KMS-11 (cell line): ENCODE measurements around the gene ATOSA.
A peak's percentile ranks its signal among the peaks of the same experiment; 100 is the strongest.

Source experiments
- H2AFZ ChIP-seq: fragments of 200-600 bp; sonication (generic); 2 replicates; pipeline ENCODE4 v1.6.1; 2016; ENCODE audit warnings: antibody characterized with exemption, mixed run types, low read depth
- H3K27ac ChIP-seq: fragments of 200-600 bp; sonication (generic); 2 replicates; pipeline ENCODE4 v1.6.1; 2016; ENCODE audit warnings: mild to moderate bottlenecking, mixed run types
- H3K27me3 ChIP-seq: fragments of 200-600 bp; sonication (generic); 2 replicates; pipeline ENCODE4 v1.6.1; 2017; ENCODE audit warnings: mild to moderate bottlenecking, low read depth, mixed run types, moderate library complexity; ENCODE audit not compliant: insufficient read depth
- H3K36me3 ChIP-seq: fragments of 200-600 bp; sonication (generic); 2 replicates; pipeline ENCODE4 v1.6.1; 2017; ENCODE audit warnings: mild to moderate bottlenecking, mixed run types; ENCODE audit not compliant: insufficient read depth
- H3K4me1 ChIP-seq: fragments of 200-600 bp; sonication (generic); 2 replicates; pipeline ENCODE4 v1.6.1; 2016; ENCODE audit warnings: mild to moderate bottlenecking, low read depth, mixed run types; ENCODE audit not compliant: poor library complexity, severe bottlenecking
- H3K4me2 ChIP-seq: fragments of 200-600 bp; sonication (generic); 2 replicates; pipeline ENCODE4 v1.7.0; 2016; ENCODE audit warnings: mild to moderate bottlenecking, mixed run types
- H3K4me3 ChIP-seq: fragments of 200-600 bp; sonication (generic); IDR thresholded peaks from 2 replicates; pipeline ENCODE4 v1.6.1; 2017; ENCODE audit warnings: low read depth, low read length, mixed read lengths; ENCODE audit not compliant: insufficient read depth
- H3K79me2 ChIP-seq: fragments of 200-600 bp; sonication (generic); 2 replicates; pipeline ENCODE4 v1.6.1; 2016; ENCODE audit warnings: low read depth, mixed run types; ENCODE audit not compliant: insufficient read depth
- H3K9ac ChIP-seq: fragments of 200-600 bp; sonication (generic); 2 replicates; pipeline ENCODE4 v1.6.1; 2016; ENCODE audit warnings: mild to moderate bottlenecking, mixed run types
- H4K20me1 ChIP-seq: fragments of 200-600 bp; sonication (generic); 2 replicates; pipeline ENCODE4 v1.6.1; 2016; ENCODE audit warnings: mild to moderate bottlenecking, mixed run types; ENCODE audit not compliant: insufficient read depth
- CTCF ChIP-seq: fragments of 200-600 bp; sonication (generic); conservative IDR thresholded peaks from 2 replicates; pipeline ENCODE4 v1.6.1; 2017; ENCODE audit warnings: low read depth, mild to moderate bottlenecking, antibody characterized with exemption, low read length, moderate library complexity, mixed read lengths

The ATOSA gene

DNA sequence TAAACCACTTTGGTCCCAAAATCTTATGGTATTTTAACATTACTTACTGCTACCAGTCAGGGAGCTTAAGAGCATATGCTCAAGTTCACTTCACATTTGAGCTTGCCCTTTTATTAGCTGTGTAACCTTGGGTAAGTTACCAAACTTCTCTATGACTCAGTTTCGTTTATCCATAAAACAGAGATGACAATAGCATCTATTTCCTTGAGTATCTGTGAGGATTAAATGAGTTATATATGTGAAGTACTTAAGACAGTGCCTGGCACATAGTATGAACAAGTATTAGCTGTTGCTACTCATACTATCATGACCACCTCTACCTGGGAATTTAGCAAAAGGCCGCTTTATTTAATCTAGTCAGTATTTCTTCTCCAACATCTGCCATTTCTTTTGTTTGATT, 5.9 kb downstream of the ATOSA start:
- peak overlapping the region; percentile 80 for H3K4me2 ChIP-seq
- H3K79me2 ChIP-seq, result peaks cover 58% of the 10 kb centered on the region
- H3K27ac ChIP-seq, result peak overlapping the region; percentile 8; the same call in 1 of the 2 replicates
- H3K9ac ChIP-seq, result no peak overlapping the region; the same call in 1 of the 2 replicates
- no peak for TF ChIP-seq CTCF
- no peaks in the 10 kb centered on the region for H3K27me3 ChIP-seq
- peaks cover 71% of the 10 kb centered on the region for H3K4me1 ChIP-seq
- no peak overlapping the region for H3K4me3 ChIP-seq
- H4K20me1 ChIP-seq, result no peaks in the 10 kb centered on the region
- no peak overlapping the region for H2AFZ ChIP-seq
- peaks cover 6% of the 10 kb centered on the region for H3K36me3 ChIP-seq

DNA sequence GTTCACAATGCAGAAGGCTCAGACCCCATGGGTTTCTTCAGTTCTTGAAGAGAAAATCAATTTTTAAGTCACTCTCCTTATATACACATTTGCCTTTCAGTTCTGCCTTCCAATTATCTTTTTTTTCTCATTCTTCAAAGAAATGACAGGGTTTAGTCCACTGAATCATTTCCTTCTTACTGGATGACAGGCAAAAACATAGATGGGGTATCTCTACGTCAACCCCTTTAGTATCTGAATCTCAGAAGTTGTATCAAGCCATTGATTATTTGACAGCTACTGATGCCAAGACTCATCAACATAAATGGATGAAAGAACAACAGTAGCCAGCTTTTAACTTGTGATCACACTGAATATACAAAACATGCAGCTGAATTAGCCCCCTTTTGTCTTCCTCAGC, 6.5 kb downstream of the ATOSA start:
- H3K4me1 ChIP-seq, result peaks cover 78% of the 10 kb centered on the region
- no peaks in the 10 kb centered on the region for H4K20me1 ChIP-seq
- peaks cover 6% of the 10 kb centered on the region for H3K36me3 ChIP-seq
- H3K4me2 ChIP-seq, result no peak overlapping the region; the same call in 1 of the 2 replicates
- H3K27ac ChIP-seq, result no peak overlapping the region
- H3K79me2 ChIP-seq, result peaks cover 58% of the 10 kb centered on the region
- TF ChIP-seq CTCF, result no peak
- no peak overlapping the region for H3K4me3 ChIP-seq
- no peak overlapping the region for H2AFZ ChIP-seq
- no peak overlapping the region for H3K9ac ChIP-seq
- no peaks in the 10 kb centered on the region for H3K27me3 ChIP-seq

- H3K27me3 ChIP-seq, result no peaks in the 10 kb centered on the region
- TF ChIP-seq CTCF, result no peak
- H3K27ac ChIP-seq, result no peak overlapping the region
- no peak overlapping the region for H3K9ac ChIP-seq
- peaks cover 50% of the 10 kb centered on the region for H3K79me2 ChIP-seq
- peaks cover 69% of the 10 kb centered on the region for H3K4me1 ChIP-seq
- H4K20me1 ChIP-seq, result no peaks in the 10 kb centered on the region
- no peak overlapping the region for H2AFZ ChIP-seq
- peaks cover 6% of the 10 kb centered on the region for H3K36me3 ChIP-seq
- H3K4me2 ChIP-seq, result no peak overlapping the region
- H3K4me3 ChIP-seq, result no peak overlapping the region
Measured at GRCh38 chr15:52670087-52670486, 9.1 kb downstream of the ATOSA start.

DNA sequence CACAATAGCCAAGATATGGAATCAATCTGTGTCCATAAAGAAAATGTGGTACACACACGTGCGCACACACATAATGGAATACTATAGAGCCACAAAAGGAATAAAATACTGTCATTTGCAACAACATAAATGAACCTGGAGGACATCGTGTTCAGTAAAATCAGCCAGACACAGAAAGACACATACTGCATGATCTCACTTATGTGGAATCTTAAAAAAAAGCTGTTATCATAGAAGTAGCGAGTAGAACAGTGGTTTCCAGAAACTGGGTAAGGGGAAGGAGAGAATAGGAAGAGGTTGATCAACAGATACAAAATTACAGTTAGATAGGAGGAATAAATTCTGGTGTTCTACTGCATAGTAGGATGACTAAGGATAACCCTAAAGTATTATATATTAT, 11.1 kb downstream of the ATOSA start:
- Histone ChIP-seq H3K4me3 (no peak overlapping the region), H4K20me1 (no peaks in the 10 kb centered on the region), H3K36me3 (peaks cover 5% of the 10 kb centered on the region; the same call in 1 of the 2 replicates), H2AFZ (no peak overlapping the region), H3K9ac (no peak overlapping the region), H3K4me1 (peaks cover 61% of the 10 kb centered on the region), H3K79me2 (peaks cover 46% of the 10 kb centered on the region; the same call in 1 of the 2 replicates), H3K27ac (no peak overlapping the region), H3K4me2 (no peak overlapping the region), H3K27me3 (no peaks in the 10 kb centered on the region)
- TF ChIP-seq CTCF, result no peak
